Activated naive CD4-positive, alpha-beta T cell treated with anti-CD3 and anti-CD28 coated beads, Interleukin-2, amount 50 U/mL, for 72 hours (primary cell): ENCODE results near the gene BEST2. TPM values are rescaled to one million over a fixed set of nuclear protein-coding genes. Genes with fewer than 3 reads are reported as not detected.
A peak's percentile ranks its signal among the peaks of the same experiment; 100 is the strongest.
"Not testable (repeated sequence)": the region's sequence is repeated elsewhere in the genome, so short reads cannot be mapped to it uniquely, and the experiment has no call there.

Source experiments
- ATAC-seq, 2 donors: fragments of 150-1000 bp; cut with Tn5 transposase; 2 replicates each; pipeline ENCODE4 v1.10.0; 2021; ENCODE audit warnings: mild to moderate bottlenecking in 2 of 2, moderate library complexity in 2 of 2
- DNase-seq, 2 donors: peaks; one replicate each; pipeline ENCODE4 v3.0.0; 2021 to 2022; ENCODE audit warnings: low spot score in 2 of 2
- H3K27ac Mint-ChIP-seq, 2 donors: one replicate each; pipeline ENCODE4 v1.8.0; 2022; ENCODE audit warnings: mild to moderate bottlenecking in 2 of 2, mixed read lengths in 2 of 2
- H3K36me3 Mint-ChIP-seq, 2 donors: one replicate each; pipeline ENCODE4 v1.8.0; 2022; ENCODE audit warnings: mixed read lengths in 2 of 2
- H3K9me3 Mint-ChIP-seq, 2 donors: one replicate each; pipeline ENCODE4 v1.8.0; 2022; ENCODE audit warnings: mixed read lengths in 2 of 2
- total RNA-seq, 2 donors: library from RNA; stranded (reverse); gene quantifications; one replicate each; pipeline ENCODE4 v1.2.3, GENCODE V29; 2022

BEST2 gene
- not detected for total RNA-seq

DNA sequence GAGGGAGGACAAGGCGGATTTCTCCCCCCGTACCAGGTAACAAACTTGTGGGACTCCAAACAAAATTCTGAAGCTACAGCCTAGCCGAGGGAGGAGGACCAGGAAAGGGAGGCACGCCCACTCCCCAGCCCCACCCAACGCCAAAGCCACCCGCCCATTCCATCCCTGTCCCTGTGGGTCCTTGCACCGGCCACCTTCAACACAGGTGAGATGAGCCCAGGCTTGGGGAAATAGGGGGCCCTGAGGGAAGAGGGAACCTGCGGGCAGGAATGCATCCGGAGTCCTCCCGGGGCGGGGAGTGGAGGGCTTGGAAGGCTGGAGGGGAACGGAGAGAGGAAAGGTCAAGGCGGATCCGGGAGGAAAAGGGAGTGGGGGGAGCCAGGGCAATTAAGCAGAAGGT lies at the start of gene BEST2:
BEST2 (plus strand) TSS at position 157 of the 400 bp plus-strand sequence. CDS start 802 bp downstream, outside the sequence.
- peak within 1 kb of the TSS in 1 of 2 donors; percentile 6 for H3K27ac Mint-ChIP-seq
- DNase-seq = no peak
- peaks cover 15 to 19% of the 10 kb centered on the region in 2 donors for H3K36me3 Mint-ChIP-seq
- peaks cover 6 to 11% of the 10 kb centered on the region in 2 donors for H3K9me3 Mint-ChIP-seq
- ATAC-seq = no peak

DNA sequence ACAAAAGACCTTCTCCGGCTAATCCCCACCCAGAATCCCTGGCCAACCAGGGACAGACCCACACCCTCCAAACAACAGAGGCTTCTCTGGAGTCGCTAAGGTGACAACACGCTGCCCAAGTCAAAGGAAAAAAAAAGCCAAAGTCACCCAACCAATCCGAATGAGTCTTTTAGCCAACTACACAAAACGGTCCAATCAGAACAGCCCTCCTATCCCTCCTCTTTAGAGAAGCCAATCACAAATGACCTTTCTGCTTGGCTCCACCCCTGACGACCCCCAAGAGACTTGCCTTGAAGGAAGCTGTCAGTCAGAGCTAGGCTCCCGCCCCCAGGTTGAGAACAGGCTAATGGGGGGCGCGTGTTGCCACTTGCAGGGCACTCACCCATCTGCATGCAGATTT lies 48.5 kb upstream of the BEST2 start:
- peaks cover 4 to 8% of the 10 kb centered on the region in 2 donors for H3K36me3 Mint-ChIP-seq
- DNase-seq = peak in 1 of 2 donors; percentile 30
- peak overlapping the region in 1 of 2 donors; percentile 32 for H3K27ac Mint-ChIP-seq
- ATAC-seq = peak; percentile 18 to 69
- no peaks in the 10 kb centered on the region for H3K9me3 Mint-ChIP-seq

DNA sequence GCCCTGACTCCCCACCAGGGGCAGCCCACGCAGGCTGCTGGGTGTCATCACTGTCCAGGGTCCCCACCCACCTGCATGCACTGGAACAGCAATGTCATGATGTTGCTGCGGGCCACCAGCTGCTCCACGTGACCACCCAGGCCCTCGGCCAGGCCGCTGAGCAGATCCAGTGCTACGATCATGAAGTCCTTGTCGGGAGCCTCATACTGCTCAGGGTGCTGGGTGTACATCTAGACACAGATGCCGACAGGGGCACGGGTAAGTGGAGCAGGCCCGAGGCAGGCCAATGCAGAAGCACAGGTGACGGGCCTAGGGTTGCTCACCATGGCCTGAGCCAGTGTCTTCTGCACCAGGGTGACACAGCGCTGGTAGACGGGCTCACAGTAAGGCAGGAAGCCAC lies 46.4 kb upstream of the BEST2 start:
- H3K9me3 Mint-ChIP-seq = no peaks in the 10 kb centered on the region
- DNase-seq (no peak), ATAC-seq (no peak)
- peaks cover 2 to 9% of the 10 kb centered on the region in 2 donors for H3K36me3 Mint-ChIP-seq
- no peak overlapping the region for H3K27ac Mint-ChIP-seq

DNA sequence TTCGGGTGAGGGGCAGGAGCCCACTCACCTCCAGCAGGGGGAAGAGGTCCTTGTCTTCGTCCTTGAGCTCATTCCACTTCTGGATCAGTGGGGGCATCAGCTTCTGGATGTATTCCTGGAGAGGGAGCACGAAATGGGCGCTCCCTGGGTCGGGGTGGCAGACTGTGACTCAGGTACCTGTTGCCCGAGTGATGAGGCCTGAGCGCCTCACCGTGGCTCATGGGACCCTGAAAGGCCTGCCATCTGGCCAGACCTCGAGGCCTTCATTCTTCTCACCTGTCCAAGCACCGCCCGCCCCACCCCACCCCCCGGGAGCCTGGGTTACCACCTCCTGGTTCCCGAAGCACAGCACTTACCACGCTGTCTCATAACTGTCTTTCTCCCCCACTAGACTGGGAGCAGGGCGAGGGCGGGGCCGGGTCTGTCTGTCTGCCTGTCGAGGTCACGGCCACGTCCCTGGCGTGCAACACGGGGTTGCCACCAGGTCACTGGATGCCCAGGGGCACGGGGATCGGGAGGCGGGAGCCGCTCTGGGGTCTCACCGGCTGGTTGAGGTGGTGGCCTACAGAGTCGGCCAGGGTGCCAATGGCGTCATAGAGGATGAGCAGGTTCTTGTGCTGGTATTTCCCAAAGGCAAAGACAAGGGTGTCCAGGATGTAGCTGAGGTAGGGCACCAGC lies 45.8 kb upstream of the BEST2 start:
- peaks cover 6 to 14% of the 10 kb centered on the region in 2 donors for H3K36me3 Mint-ChIP-seq
- no peak for DNase-seq
- no peaks in the 10 kb centered on the region for H3K9me3 Mint-ChIP-seq
- ATAC-seq = no peak
- no peak overlapping the region for H3K27ac Mint-ChIP-seq

DNA sequence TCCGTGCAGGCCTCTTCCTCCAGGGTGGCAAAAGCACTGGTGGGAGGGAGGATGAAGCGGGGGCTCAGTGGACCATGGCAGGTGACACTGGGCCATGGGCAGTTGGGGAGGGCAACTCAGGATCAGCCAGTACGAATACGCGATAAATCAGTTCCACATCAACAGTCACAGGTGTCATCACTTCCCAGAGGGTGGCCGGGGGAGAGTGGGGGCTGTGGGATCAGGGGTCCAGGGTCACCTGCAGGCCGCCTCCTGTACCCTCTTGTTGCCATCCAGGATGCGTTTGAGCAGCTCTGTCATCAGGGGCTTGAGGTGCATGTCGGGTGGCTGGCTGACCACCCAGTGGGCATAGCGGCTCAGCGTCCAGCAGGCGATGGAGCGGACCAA lies 45.3 kb upstream of the BEST2 start:
- peaks cover 6 to 14% of the 10 kb centered on the region in 2 donors for H3K36me3 Mint-ChIP-seq
- DNase-seq (no peak), ATAC-seq (no peak)
- no peaks in the 10 kb centered on the region for H3K9me3 Mint-ChIP-seq
- peak overlapping the region in 1 of 2 donors; percentile 55 for H3K27ac Mint-ChIP-seq

DNA sequence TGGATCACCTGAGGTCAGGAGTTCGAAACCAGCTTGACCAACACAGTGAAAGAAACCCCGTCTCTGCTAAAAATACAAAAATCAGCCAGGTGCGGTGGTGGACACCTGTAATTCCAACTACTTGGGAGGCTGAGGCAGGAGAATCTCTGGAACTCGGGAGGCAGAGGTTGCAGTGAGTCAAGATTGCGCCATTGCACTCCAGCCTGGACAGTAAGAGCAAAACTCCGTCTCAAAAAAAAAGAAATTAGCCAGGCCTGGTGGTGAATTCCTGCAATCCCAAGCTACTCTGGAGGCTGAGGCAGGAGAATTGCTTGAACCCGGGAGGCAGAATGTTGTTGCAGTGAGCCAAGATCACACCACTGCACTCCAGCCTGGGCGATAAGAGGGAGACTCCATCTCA lies 43.0 kb upstream of the BEST2 start:
- ATAC-seq (no peak), DNase-seq (no peak)
- no peaks in the 10 kb centered on the region for H3K9me3 Mint-ChIP-seq
- no peak overlapping the region for H3K27ac Mint-ChIP-seq
- peaks cover 12 to 19% of the 10 kb centered on the region in 2 donors for H3K36me3 Mint-ChIP-seq

DNA sequence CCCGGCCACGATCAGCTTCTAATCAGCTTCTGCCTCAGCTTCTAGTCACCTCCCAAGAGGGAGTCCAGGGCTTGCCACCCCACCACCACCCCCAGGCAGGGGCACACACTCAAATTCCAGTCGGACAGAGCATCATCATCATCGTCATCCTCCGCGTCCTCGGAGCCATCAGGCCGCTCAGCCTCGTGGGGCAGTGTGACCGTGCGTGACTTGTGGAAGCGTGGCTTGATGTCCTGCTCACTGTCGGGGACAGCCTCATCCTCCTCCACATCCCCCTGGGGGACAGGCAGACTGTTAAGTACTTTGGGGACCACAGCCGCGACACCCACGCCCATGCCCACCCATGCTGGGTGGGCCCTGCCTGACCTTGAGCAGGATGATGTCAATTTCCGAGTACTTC lies 40.4 kb upstream of the BEST2 start:
- H3K9me3 Mint-ChIP-seq = no peaks in the 10 kb centered on the region
- H3K27ac Mint-ChIP-seq = no peak overlapping the region
- ATAC-seq (no peak), DNase-seq (no peak)
- peaks cover 12% of the 10 kb centered on the region in 2 donors for H3K36me3 Mint-ChIP-seq

DNA sequence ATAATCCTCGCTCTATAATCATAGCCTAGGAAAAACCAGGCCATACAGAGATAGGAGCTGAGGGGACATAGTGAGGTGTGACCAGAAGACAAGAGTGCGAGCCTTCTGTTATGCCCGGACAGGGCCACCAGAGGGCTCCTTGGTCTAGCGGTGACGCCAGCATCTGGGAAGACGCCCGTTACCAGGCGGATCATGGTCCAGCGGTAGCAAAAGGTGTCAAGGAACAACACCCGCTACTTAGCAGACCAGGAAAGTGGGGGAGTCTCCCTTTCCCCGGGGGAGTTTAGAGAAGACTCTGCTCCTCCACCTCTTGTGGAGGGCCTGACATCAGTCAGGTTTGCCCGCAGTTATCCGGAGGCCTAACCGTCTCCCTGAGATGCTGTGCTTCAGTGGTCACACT lies 39.5 kb upstream of the BEST2 start:
- H3K27ac Mint-ChIP-seq, DNase-seq, H3K9me3 Mint-ChIP-seq, ATAC-seq: not testable (repeated sequence)
- H3K36me3 Mint-ChIP-seq = peaks cover 11 to 18% of the 10 kb centered on the region in 2 donors

DNA sequence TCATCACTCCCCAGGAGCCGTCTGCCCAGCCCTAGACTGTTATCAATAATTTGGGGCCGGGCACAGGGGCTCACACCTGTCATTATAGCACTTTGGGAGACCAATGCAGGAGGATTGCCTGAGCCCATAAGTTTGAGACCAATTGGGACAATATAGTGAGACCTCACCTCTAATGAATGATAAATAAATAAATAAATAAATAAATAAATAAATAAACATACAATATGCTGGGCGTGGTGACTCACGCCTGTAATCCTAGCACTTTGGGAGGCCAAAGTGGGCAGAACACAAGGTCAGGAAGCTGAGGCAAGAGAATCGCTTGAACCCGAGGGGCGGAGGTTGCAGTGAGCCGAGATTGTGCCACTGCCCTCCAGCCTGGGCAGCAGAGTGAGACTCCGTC lies 38.3 kb upstream of the BEST2 start:
- DNase-seq, H3K9me3 Mint-ChIP-seq, H3K27ac Mint-ChIP-seq, ATAC-seq: not testable (repeated sequence)
- H3K36me3 Mint-ChIP-seq = peaks cover 11 to 18% of the 10 kb centered on the region in 2 donors

DNA sequence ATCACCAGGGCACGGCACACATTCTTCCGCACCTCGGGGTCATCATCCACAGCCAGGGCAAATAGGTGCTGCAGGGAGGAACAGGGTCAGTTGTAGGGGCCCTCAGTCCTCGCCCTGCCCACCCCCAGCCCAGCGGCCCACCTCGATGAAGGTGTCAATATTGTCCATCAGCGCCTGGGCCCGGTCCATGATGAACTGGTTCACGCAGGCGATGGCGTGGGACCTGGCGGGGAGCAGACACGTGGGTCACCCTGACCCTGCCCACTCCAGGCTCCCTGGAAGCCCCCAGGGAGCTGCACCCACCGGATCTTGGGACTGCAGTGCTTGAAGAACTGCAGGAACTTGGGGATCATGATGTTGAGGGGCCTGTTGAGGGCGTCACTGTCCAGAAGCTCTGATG lies 36.5 kb upstream of the BEST2 start:
- H3K9me3 Mint-ChIP-seq = no peaks in the 10 kb centered on the region
- DNase-seq (no peak), ATAC-seq (no peak)
- no peak overlapping the region for H3K27ac Mint-ChIP-seq
- H3K36me3 Mint-ChIP-seq = peaks cover 19 to 27% of the 10 kb centered on the region in 2 donors

DNA sequence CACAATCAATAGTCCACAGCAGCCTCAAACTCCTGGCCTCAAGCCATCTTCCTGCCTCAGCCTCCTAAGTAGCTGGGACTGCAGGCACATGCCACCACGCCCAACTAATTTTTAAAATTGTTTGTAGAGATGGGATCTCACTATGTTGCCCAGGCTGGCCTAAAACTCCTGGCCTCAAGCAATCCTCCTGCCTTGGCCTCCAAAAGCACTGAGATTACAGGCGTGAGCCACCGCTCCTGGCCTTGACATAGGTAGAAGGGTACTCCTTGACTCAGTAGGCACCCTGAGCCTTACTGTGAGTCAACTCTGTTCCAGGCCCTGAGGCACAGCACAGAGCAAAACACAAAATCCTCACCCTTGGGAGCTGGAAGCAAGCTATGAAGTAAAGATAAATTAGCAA lies 35.7 kb upstream of the BEST2 start:
- H3K9me3 Mint-ChIP-seq = no peaks in the 10 kb centered on the region
- peaks cover 20 to 28% of the 10 kb centered on the region in 2 donors for H3K36me3 Mint-ChIP-seq
- DNase-seq (no peak), ATAC-seq (no peak)
- H3K27ac Mint-ChIP-seq = peak overlapping the region in 1 of 2 donors; percentile 56

DNA sequence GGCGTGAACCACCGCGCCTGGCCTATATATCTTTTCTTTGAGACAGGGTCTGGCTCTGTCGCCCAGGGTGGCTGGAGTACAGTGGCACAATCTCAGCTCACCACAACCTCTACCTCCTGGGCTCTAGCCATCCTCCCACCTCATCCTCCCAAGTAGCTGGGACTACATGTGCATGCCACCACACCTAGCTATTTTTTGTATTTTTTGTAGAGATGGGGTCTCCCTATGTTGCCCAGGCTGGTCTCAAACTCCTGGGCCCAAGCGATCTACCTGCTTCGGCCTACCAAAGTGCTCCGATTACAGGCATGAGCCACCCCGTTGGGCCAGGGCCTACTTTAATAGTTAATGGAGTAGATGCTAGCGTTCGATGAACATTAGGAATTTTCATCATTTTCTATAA lies 31.3 kb upstream of the BEST2 start:
- no peaks in the 10 kb centered on the region for H3K9me3 Mint-ChIP-seq
- DNase-seq (no peak), ATAC-seq (no peak)
- H3K36me3 Mint-ChIP-seq = peaks cover 36 to 46% of the 10 kb centered on the region in 2 donors
- H3K27ac Mint-ChIP-seq = peak overlapping the region in 1 of 2 donors; percentile 97

DNA sequence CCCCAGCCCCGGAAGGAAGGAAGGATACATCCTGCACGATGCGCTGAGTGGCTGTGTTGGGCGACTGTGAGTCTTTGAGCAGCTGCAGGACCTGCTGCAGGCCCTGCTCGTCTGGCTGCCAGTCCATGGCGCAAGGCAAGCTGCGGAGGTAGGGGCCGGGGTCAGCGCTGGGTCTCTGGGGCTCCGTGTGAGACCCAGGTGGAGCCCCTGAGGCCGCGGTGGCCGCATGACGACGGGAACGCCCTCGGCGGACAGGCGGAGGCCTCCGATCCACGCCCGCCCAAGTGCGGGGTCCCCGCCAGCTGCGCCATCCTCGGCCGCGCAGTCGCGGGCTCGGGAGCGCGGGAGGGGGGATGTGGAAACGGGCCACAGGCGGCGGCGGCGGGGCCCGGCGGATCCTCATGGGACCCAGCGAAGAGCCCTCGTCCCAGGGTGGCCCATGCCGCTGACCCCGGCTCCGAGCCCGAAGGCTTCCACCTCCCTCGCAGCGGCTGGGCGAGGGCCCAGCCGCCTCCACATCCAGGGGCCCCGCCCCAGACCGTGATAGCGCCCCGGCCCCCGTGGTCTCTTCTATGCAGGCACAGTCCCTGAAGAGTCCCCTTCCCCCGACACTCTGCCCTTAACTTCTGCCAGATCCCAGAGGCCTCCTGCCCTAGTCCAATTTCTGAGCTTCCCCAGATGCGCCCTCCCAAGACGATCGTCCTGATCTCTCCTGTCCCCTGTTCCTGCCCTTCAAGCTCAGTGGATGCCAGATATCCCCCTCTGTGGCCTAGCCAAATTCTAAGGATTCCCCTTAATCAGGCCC lies 30.5 kb upstream of the BEST2 start:
- Mint-ChIP-seq H3K9me3 (no peaks in the 10 kb centered on the region), H3K36me3 (peaks cover 36 to 46% of the 10 kb centered on the region in 2 donors), H3K27ac (peak overlapping the region; percentile 96 to 97)
- no peak for ATAC-seq
- peak in 1 of 2 donors; percentile 31 for DNase-seq

DNA sequence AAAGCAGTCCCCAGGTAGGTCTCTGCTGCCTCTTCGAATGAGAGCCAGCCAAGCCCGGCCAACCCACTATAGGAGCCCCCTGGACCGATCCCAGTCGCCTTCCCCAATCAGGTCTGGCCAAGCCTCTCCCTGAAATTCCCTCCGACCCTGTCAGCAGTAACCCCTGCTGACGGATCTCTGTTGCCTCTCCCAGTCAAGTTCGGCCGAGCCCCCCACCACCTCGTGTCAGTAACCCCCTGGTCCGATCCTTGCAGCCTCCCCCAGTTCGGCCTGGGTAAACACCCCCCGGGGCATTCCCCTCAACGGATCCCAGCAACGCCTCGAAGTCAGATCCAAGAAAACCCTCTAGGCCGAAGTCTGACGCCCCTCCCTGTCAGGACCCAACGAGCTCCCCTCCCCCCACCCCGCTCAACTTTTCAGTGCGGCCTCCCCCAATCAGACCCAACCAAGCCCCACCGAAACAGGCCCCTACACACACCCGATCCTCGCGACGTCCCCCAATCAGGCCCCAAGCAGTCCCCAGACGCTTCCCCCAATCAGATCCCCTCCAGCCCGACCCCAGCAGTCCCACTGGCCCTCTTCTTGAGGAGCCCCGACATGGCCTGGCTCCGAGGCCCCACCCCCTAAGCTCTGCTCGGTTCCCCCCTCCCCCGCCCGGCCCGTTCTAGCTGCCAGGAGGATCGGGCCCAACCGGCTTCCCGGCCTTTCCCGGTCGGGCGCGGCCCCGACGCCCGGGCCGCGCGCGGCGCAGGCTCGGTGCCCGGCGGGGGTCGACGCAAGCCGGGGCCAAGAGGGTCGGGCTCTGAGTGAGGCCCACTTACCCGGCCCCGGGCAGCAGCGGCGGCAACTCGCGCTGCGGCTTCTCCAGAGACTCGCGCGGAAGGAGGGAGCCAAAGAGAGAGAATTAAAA lies 29.7 kb upstream of the BEST2 start:
- Mint-ChIP-seq H3K36me3 (peaks cover 42 to 45% of the 10 kb centered on the region in 2 donors), H3K27ac (peak overlapping the region; percentile 95 to 96), H3K9me3 (no peaks in the 10 kb centered on the region)
- DNase-seq (peak in 1 of 2 donors; percentile 59), ATAC-seq (peak; percentile 50 to 58)

DNA sequence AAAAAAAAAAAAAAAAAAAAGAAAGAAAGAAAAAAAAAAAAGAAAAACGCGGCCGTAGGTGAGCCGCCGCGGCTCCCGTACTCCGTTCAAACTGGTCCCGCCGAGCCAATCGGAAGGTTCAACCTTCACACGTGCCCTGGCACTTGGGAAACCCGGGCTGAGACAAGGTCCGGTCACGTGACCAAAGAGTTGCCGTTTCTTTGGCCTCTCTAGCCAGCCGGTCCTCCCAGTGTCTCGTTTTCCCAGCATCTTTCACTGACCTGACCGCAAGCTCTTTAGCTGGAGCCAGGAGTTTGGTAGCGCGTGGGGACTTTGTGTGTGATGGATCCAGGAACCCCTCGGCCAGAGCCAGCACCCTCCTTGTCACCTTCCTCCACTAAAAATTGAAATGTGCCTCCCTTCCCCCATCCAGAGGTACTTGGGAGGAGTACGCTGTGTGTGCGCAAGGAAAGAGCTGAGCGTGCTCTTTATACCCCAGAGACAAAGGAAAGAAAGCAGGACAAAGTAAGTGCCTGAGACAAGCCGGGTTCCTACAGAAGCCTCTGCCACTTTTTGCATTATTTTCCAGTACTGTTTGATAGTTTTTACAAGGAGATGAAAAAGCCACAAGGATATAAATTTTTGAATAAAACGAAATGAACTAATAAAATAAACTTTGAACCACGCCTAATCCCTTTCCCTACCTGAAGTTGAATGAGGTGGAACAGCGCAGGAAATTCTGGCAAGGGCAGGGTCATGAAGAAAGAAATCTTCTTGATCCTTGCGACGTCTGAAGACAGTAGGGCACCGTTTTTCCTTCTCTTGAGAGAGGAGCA lies 28.8 kb upstream of the BEST2 start:
- no peaks in the 10 kb centered on the region for H3K9me3 Mint-ChIP-seq
- peak overlapping the region; percentile 95 to 96 for H3K27ac Mint-ChIP-seq
- DNase-seq (peak; percentile 88 to 92), ATAC-seq (peak; percentile 86 to 90)
- peaks cover 42 to 45% of the 10 kb centered on the region in 2 donors for H3K36me3 Mint-ChIP-seq

DNA sequence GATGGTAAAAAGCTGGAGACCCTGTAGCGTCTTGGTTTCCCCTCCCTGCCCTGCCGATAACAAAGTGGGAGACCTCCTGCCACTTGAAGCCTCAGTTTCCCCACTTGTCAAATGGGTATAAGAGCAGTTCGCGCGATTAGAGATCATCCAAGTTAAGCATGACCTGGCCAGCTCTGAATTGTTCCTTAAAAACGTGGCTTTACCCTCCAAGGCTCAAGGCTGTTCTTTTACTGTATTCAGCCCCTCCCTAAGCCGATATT lies 28.3 kb upstream of the BEST2 start:
- Mint-ChIP-seq H3K9me3 (no peaks in the 10 kb centered on the region), H3K27ac (peak overlapping the region; percentile 95 to 96), H3K36me3 (peaks cover 42 to 45% of the 10 kb centered on the region in 2 donors)
- ATAC-seq (no peak), DNase-seq (no peak)
